CD8-positive, alpha-beta memory T cell (primary cell): ENCODE results near the gene NBDY. TPM values are rescaled to one million over a fixed set of nuclear protein-coding genes. Genes with fewer than 3 reads are reported as not detected.
"Not testable (repeated sequence)": the region's sequence is repeated elsewhere in the genome, so short reads cannot be mapped to it uniquely, and the experiment has no call there.

Experiments
- CTCF ChIA-PET: fragments of 350-600 bp; sonication (Branson Sonifier 250); formaldehyde crosslinking; loops from one replicate; lab custom pipeline; 2021; ENCODE audit warnings: antibody characterized with exemption; lab: Charles Lee
- POLR2A ChIA-PET: fragments of 350-600 bp; sonication (Branson Sonifier 250); formaldehyde crosslinking; loops from one replicate; lab custom pipeline; 2021; ENCODE audit warnings: antibody characterized with exemption; lab: Charles Lee
- DNase-seq, 5 donors: peaks; one replicate each; pipeline versions ENCODE4 v3.0.0 to v3.0.0-alpha.2; 2020 to 2022; ENCODE audit warnings: mixed read lengths in 1 of 5
- H3K27ac ChIP-seq: one replicate; pipeline ENCODE4 v1.7.0; 2013; ENCODE audit warnings: low read depth, mild to moderate bottlenecking, low read length, moderate library complexity
- H3K27me3 ChIP-seq: 2 replicates; pipeline ENCODE4 v1.7.0; 2013; ENCODE audit warnings: low read length, mild to moderate bottlenecking; ENCODE audit not compliant: insufficient read depth, poor library complexity, severe bottlenecking
- H3K36me3 ChIP-seq: 2 replicates; pipeline ENCODE4 v1.7.0; 2013; ENCODE audit warnings: mild to moderate bottlenecking, low read length, moderate library complexity; ENCODE audit not compliant: insufficient read depth
- H3K4me1 ChIP-seq: 2 replicates; pipeline ENCODE4 v1.7.0; 2013; ENCODE audit warnings: mild to moderate bottlenecking, low read length, moderate library complexity; ENCODE audit not compliant: insufficient read depth
- H3K4me3 ChIP-seq: 2 replicates; pipeline ENCODE4 v1.7.0; 2013; ENCODE audit warnings: mild to moderate bottlenecking, low read length
- H3K9me3 ChIP-seq: 2 replicates; pipeline ENCODE4 v1.7.0; 2013; ENCODE audit warnings: mild to moderate bottlenecking, low read length
- H3K27ac Mint-ChIP-seq, 8 donors: one replicate each; pipeline ENCODE4 v1.8.0; 2020 to 2021; ENCODE audit warnings: mixed read lengths in 8 of 8, mild to moderate bottlenecking in 6 of 8, inconsistent platforms in 3 of 8, moderate library complexity in 3 of 8
- H3K27me3 Mint-ChIP-seq, 2 donors: one replicate each; pipeline ENCODE4 v1.8.0; 2020 to 2021; ENCODE audit warnings: mixed read lengths in 2 of 2, mild to moderate bottlenecking in 1 of 2, moderate library complexity in 1 of 2
- H3K36me3 Mint-ChIP-seq, 3 donors: one replicate each; pipeline ENCODE4 v1.8.0; 2020 to 2021; ENCODE audit warnings: mixed read lengths in 3 of 3, inconsistent platforms in 1 of 3, mild to moderate bottlenecking in 1 of 3
- H3K4me1 Mint-ChIP-seq, 3 donors: one replicate each; pipeline ENCODE4 v1.8.0; 2020 to 2021; ENCODE audit warnings: mixed read lengths in 3 of 3, inconsistent platforms in 1 of 3, mild to moderate bottlenecking in 1 of 3
- H3K4me3 Mint-ChIP-seq, 7 donors: one replicate each; pipeline ENCODE4 v1.8.0; 2020 to 2021; ENCODE audit warnings: mixed read lengths in 7 of 7, mild to moderate bottlenecking in 6 of 7, moderate library complexity in 4 of 7, inconsistent platforms in 2 of 7
- H3K9me3 Mint-ChIP-seq, 5 donors: one replicate each; pipeline ENCODE4 v1.8.0; 2020 to 2022; ENCODE audit warnings: mixed read lengths in 5 of 5, mild to moderate bottlenecking in 3 of 5, moderate library complexity in 2 of 5, inconsistent platforms in 1 of 5
- polyA plus RNA-seq: library from polyadenylated mRNA; unstranded; fragments of 300-500 nt; fragmentation: Illumina TruSeq; gene quantifications from one replicate; pipeline ENCODE4 v1.2.3, GENCODE V29; 2021
- total RNA-seq, 2 experiments: library from RNA; stranded (reverse); gene quantifications; one replicate each; pipeline ENCODE4 v1.2.3, GENCODE V29; 2021

The NBDY gene
- total RNA-seq: 10 to 100 TPM; 34.1 to 34.8 TPM
- polyA plus RNA-seq: 65.2 TPM

GRCh38 chrX:56729152-56729850 is at the start of gene NBDY:
Gene NBDY, plus strand, starts transcription at chrX:56729243. Its CDS starts 111 bp downstream, at chrX:56729354.
- peaks cover 0 to 13% (median 0%) of the 10 kb centered on the region in 3 donors for H3K36me3 Mint-ChIP-seq
- POLR2A ChIA-PET: interaction anchor here (0.6 to 1.6 kb wide), 2 partner anchors 166 to 559 kb away, joined by 3 to 4 read pairs; partner anchors contain the start of gene UBQLN2
- H3K27me3 Mint-ChIP-seq: peaks cover 0 to 9% of the 10 kb centered on the region in 2 donors
- no peaks in the 10 kb centered on the region for H3K9me3 Mint-ChIP-seq
- peak; percentile 1 to 57 (median 33) for DNase-seq
- H3K9me3 ChIP-seq: no peaks in the 10 kb centered on the region
- H3K27ac ChIP-seq: peak within 1 kb of the TSS; percentile 69
- peak within 1 kb of the TSS; percentile 83 for H3K4me3 ChIP-seq
- peaks cover 12% of the 10 kb centered on the region for H3K4me1 ChIP-seq
- no peaks in the 10 kb centered on the region for H3K36me3 ChIP-seq
- H3K4me3 Mint-ChIP-seq: peak within 1 kb of the TSS; percentile 92 to 94 (median 93)
- H3K27ac Mint-ChIP-seq: peak within 1 kb of the TSS; percentile 86 to 97 (median 94)
- CTCF ChIA-PET: interaction anchor here (1.2 to 4.1 kb wide), 4 partner anchors 249 to 1241 kb away, joined by 3 to 31 read pairs (median 4); partner anchors contain the start of gene RRAGB
- peaks cover 26 to 51% (median 47%) of the 10 kb centered on the region in 3 donors for H3K4me1 Mint-ChIP-seq
- H3K27me3 ChIP-seq: no peaks in the 10 kb centered on the region

- peaks cover 0 to 11% (median 4%) of the 10 kb centered on the region in 5 donors for H3K9me3 Mint-ChIP-seq
- POLR2A ChIA-PET, CTCF ChIA-PET: not testable (repeated sequence)
Observed at GRCh38 chrX:56704530-56704929, 24.5 kb upstream of the NBDY start.

GRCh38 chrX:56726605-56727004 is 2.4 kb upstream of the NBDY start:
- Mint-ChIP-seq H3K27ac (peak overlapping the region in 4 of 8 donors; percentile 5 to 76 (median 56)), H3K36me3 (peaks cover 0 to 6% (median 0%) of the 10 kb centered on the region in 3 donors), H3K4me3 (peak overlapping the region in 1 of 7 donors; percentile 83), H3K4me1 (peaks cover 13 to 35% (median 32%) of the 10 kb centered on the region in 3 donors), H3K27me3 (peaks cover 0 to 9% of the 10 kb centered on the region in 2 donors), H3K9me3 (no peaks in the 10 kb centered on the region)
- ChIA-PET CTCF (interaction anchor here (1.9 to 4.1 kb wide), 2 partner anchors 445 to 478 kb away, joined by 5 to 31 read pairs; no protein-coding TSS in a partner anchor), POLR2A (no interaction called here)
- Histone ChIP-seq H3K27me3 (no peaks in the 10 kb centered on the region), H3K4me3 (no peak overlapping the region), H3K4me1 (peaks cover 6% of the 10 kb centered on the region), H3K9me3 (no peaks in the 10 kb centered on the region), H3K36me3 (no peaks in the 10 kb centered on the region), H3K27ac (no peak overlapping the region)
- peak in 4 of 5 donors; percentile 1 to 52 (median 43) for DNase-seq

More at GRCh38 chrX:56704530-56704929, 24.5 kb upstream of the NBDY start:
- not testable (repeated sequence) for H3K27ac ChIP-seq, DNase-seq, H3K4me3 ChIP-seq, H3K36me3 ChIP-seq, H3K4me3 Mint-ChIP-seq, H3K27ac Mint-ChIP-seq, H3K36me3 Mint-ChIP-seq, H3K4me1 Mint-ChIP-seq, H3K4me1 ChIP-seq, H3K27me3 Mint-ChIP-seq, H3K27me3 ChIP-seq, H3K9me3 ChIP-seq

- Mint-ChIP-seq H3K9me3 (no peaks in the 10 kb centered on the region), H3K4me3 (no peak overlapping the region), H3K4me1 (peaks cover 18 to 42% (median 38%) of the 10 kb centered on the region in 3 donors), H3K27ac (peak overlapping the region in 5 of 8 donors; percentile 20 to 96 (median 91)), H3K36me3 (peaks cover 0 to 8% (median 0%) of the 10 kb centered on the region in 3 donors), H3K27me3 (peaks cover 0 to 10% of the 10 kb centered on the region in 2 donors)
- H3K27ac ChIP-seq: no peak overlapping the region
- no peaks in the 10 kb centered on the region for H3K27me3 ChIP-seq
- DNase-seq: no peak
- H3K4me1 ChIP-seq: peaks cover 6% of the 10 kb centered on the region
- ChIA-PET CTCF (interaction anchor here (1.0 to 4.1 kb wide), 4 partner anchors 264 to 1239 kb away, joined by 3 to 31 read pairs (median 4); no protein-coding TSS in a partner anchor), POLR2A (no interaction called here)
- H3K36me3 ChIP-seq: no peaks in the 10 kb centered on the region
- H3K4me3 ChIP-seq: no peak overlapping the region
- H3K9me3 ChIP-seq: no peaks in the 10 kb centered on the region
Observed at GRCh38 chrX:56727531-56727930, 1.5 kb upstream of the NBDY start.

GRCh38 chrX:56728321-56728720 is 722 bp upstream of the NBDY start:
- H3K36me3 ChIP-seq: no peaks in the 10 kb centered on the region
- CTCF ChIA-PET: interaction anchor here (1.0 to 4.1 kb wide), 4 partner anchors 265 to 1240 kb away, joined by 3 to 31 read pairs (median 3); partner anchors contain the start of gene RRAGB
- Mint-ChIP-seq H3K9me3 (no peaks in the 10 kb centered on the region), H3K27ac (peak overlapping the region in 6 of 8 donors; percentile 17 to 96 (median 76)), H3K4me1 (peaks cover 21 to 46% (median 42%) of the 10 kb centered on the region in 3 donors), H3K4me3 (peak overlapping the region; percentile 24 to 94 (median 42)), H3K27me3 (peaks cover 0 to 10% of the 10 kb centered on the region in 2 donors), H3K36me3 (peaks cover 0 to 8% (median 0%) of the 10 kb centered on the region in 3 donors)
- H3K27me3 ChIP-seq: no peaks in the 10 kb centered on the region
- POLR2A ChIA-PET: no interaction called here
- no peak overlapping the region for H3K4me3 ChIP-seq
- H3K4me1 ChIP-seq: peaks cover 7% of the 10 kb centered on the region
- no peak for DNase-seq
- H3K27ac ChIP-seq: no peak overlapping the region
- H3K9me3 ChIP-seq: no peaks in the 10 kb centered on the region

- H3K27me3 Mint-ChIP-seq: peaks cover 0 to 9% of the 10 kb centered on the region in 2 donors
- H3K27ac Mint-ChIP-seq: peak overlapping the region; percentile 86 to 97 (median 94)
- no peaks in the 10 kb centered on the region for H3K36me3 ChIP-seq
- peak in 2 of 5 donors; percentile 16 to 43 for DNase-seq
- H3K9me3 Mint-ChIP-seq: no peaks in the 10 kb centered on the region
- peaks cover 0 to 12% (median 0%) of the 10 kb centered on the region in 3 donors for H3K36me3 Mint-ChIP-seq
- no peaks in the 10 kb centered on the region for H3K27me3 ChIP-seq
- no peaks in the 10 kb centered on the region for H3K9me3 ChIP-seq
- H3K4me1 ChIP-seq: peaks cover 11% of the 10 kb centered on the region
- ChIA-PET POLR2A (interaction anchor here (0.6 to 1.6 kb wide), 2 partner anchors 165 to 559 kb away, joined by 3 to 4 read pairs; partner anchors contain the start of gene UBQLN2), CTCF (interaction anchor here (1.0 to 4.1 kb wide), 5 partner anchors 250 to 1240 kb away, joined by 3 to 31 read pairs (median 3); partner anchors contain the start of gene RRAGB)
- peaks cover 26 to 50% (median 46%) of the 10 kb centered on the region in 3 donors for H3K4me1 Mint-ChIP-seq
- H3K4me3 Mint-ChIP-seq: peak overlapping the region; percentile 92 to 94 (median 93)
- H3K4me3 ChIP-seq: no peak overlapping the region
- peak overlapping the region; percentile 69 for H3K27ac ChIP-seq
Observed at GRCh38 chrX:56728752-56729151, 291 bp upstream of the NBDY start.

- no peaks in the 10 kb centered on the region for H3K9me3 Mint-ChIP-seq
- CTCF ChIA-PET: interaction anchor here (0.7 to 1.5 kb wide), 2 partner anchors 452 to 505 kb away, joined by 3 to 9 read pairs; no protein-coding TSS in a partner anchor
- Histone ChIP-seq H3K27me3 (no peaks in the 10 kb centered on the region), H3K4me3 (no peak overlapping the region), H3K9me3 (no peaks in the 10 kb centered on the region), H3K27ac (no peak overlapping the region), H3K36me3 (no peaks in the 10 kb centered on the region), H3K4me1 (peaks cover 8% of the 10 kb centered on the region)
- peak overlapping the region in 2 of 7 donors; percentile 33 to 57 for H3K4me3 Mint-ChIP-seq
- peak overlapping the region in 6 of 8 donors; percentile 6 to 79 (median 25) for H3K27ac Mint-ChIP-seq
- POLR2A ChIA-PET: no interaction called here
- H3K27me3 Mint-ChIP-seq: peaks cover 0 to 9% of the 10 kb centered on the region in 2 donors
- peaks cover 0 to 41% (median 2%) of the 10 kb centered on the region in 3 donors for H3K36me3 Mint-ChIP-seq
- peak; percentile 34 to 67 (median 45) for DNase-seq
- peaks cover 29 to 51% (median 45%) of the 10 kb centered on the region in 3 donors for H3K4me1 Mint-ChIP-seq
Observed at GRCh38 chrX:56733459-56734046, 4.5 kb downstream of the NBDY start.
